HG02759 (cell line): ENCODE measurements around the gene CHRNA10.
"Not testable (repeated sequence)": the region's sequence is repeated elsewhere in the genome, so short reads cannot be mapped to it uniquely, and the experiment has no call there.

ENCODE experiments used
- ATAC-seq: cut with Tn5 transposase; IDR thresholded peaks from one replicate; pipeline ENCODE4 v1.9.1; 2021; ENCODE audit warnings: mild to moderate bottlenecking, moderate library complexity; ENCODE audit not compliant: unreplicated experiment

CHRNA10 gene

DNA sequence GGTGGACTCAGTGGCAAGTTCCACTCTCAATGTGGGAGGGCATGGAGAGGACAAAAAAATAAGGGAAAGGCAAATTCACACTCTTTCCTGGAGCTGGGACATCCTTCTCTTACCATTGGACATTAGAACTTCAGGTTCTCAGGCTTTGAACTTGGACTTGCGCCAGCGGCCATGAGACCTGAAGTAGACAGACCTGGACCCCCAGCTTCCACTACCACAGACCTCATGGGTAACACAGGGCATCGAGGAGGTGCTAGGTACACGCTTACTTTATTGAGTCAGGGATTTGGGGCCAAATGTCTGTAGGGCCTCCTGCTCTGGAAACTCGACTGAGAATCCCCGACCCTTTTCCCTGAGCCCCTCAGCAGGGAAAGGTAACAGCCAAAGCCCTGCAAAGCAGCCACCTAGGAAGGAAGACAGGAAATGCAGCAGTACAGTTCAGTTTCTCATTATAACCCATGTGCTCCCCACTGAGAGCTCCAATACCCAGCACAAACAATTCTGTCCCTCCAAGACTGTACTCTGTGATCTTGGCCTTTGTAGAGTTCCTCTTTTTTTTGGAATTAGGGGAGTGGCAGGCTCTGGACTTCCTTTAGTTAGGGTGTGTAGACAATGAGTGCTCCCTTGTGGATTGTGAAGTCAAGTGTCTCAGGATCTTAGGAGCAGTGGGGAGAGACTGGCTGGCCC lies 5.7 kb downstream of the CHRNA10 start:
- ATAC-seq: no peak

DNA sequence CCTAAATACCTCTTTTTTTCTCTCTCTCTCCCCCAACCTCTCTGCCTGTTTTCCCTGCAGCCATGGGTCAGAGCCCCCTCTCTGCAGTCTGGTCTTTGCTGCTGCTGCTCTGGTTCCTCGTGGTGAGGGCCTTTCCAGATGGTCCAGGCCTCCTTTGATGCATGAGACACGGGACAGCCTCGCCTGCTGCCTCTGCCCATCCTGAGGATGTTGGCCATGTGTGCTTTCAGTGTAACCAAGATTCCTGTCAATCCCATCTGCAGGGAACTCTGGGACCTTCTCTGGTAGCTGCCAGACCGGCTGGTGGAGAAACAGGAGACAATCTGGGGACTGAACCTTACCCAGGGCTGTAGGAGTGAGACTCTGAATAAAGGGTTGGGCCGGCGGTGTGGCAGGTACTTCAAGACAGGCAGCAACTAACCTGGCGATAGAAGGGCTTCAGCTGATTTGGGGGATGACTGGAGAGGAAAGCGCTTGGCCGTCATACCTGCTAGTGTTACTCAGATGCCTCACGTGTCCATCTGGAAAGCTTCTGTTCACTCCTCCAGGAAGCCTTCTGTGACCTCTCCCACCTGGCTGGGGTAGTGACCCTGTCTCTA lies 7.1 kb downstream of the CHRNA10 start:
- no peak for ATAC-seq

DNA sequence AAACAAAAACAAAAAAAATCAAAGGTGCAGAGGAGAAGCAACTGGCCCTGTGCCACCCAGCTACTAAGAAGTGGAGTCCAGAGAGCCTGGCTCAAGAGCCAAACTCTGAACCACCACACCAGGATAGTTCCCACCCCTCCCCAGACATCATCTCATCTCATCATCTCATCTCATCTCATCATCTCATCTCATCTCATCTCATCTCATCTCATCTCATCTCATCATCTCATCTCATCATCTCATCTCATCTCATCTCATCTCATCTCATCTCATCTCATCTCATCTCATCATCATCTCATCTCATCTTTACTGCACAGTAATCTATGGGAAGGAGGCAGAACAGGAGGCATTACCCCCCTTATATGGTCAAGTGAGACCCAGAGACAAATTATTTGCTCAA lies 8.3 kb downstream of the CHRNA10 start:
- ATAC-seq: no peak

DNA sequence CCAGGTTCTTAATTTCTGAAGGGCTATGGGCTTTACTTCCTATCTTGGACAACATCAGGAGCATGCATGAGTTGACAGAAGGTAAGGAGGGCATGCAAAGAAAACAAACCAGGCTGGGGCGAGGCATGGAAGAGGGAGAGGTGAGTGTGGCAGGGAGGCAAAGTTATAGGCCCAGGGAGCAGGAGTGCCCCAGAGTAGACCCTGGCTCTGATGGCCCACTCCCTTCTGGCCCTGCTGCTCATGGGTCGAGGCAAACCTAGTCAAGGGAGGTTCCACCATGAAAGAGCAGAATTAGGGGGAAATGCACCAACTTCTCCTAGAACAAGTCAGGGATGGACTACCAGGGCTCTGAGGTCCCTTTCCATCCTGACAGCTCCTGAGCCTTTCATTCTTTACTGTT lies 10.2 kb downstream of the CHRNA10 start:
- no peak for ATAC-seq

- no peak for ATAC-seq
Measured at GRCh38 chr11:3659595-3660515, 11.3 kb downstream of the CHRNA10 start.

DNA sequence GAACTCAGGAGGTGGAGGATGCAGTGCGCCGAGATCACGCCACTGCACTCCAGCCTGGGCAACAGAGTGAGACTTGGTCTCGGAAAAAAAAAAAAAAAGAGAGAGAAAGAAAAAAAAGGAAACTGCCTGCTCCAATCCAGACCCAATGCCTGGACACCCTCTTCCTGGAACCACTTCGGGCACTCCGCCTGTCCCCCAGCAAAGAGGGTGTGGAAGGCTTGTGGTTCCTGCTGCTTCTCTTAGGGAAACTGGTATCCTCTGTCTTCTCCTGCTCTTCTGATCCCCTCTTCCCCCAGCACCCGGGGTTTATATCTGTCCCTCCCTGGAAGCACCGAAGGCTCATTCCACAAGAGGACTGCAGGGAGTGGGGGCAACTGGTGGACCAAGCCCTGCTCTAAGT lies 12.9 kb downstream of the CHRNA10 start:
- no peak for ATAC-seq

DNA sequence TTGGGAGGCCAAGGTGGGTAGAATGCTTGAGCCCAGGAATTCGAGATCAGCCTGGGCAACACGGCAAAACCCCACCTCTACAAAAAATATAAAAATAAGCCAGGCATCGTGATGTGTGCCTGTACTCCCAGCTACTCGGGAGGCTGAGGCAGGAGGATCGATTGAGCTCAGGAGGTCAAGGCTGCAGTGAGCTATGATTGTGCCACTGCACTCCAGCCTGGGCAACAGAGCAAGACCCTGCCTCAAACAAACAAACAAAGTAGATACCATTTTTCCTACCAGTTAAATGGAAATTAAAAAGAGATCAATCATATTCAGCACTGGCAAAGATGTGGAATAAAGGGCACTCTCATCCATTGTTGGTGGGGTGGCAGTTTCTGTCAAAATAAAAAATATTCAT lies 13.9 kb downstream of the CHRNA10 start:
- ATAC-seq: not testable (repeated sequence)

- no peak for ATAC-seq
Measured at GRCh38 chr11:3655547-3655946, 15.6 kb downstream of the CHRNA10 start.

DNA sequence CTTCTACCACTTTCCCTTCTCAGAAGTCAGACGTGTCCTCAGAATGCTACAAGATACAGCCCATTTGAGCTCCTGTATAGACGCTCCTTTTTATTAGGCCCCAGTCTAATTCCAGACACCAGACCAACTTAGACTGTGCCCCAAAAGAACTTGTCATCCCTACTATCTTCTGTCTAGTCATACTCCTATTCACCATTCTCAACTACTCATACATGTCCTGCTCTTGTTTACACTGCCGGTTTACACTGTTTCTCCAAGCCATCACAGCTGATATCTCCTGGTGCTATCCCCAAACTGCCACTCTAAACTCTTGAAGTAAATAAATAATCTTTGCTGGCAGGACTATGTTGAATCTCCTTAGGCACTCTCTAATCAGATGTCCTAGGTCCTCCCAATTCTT lies 18.7 kb downstream of the CHRNA10 start:
- ATAC-seq: not testable (repeated sequence)

DNA sequence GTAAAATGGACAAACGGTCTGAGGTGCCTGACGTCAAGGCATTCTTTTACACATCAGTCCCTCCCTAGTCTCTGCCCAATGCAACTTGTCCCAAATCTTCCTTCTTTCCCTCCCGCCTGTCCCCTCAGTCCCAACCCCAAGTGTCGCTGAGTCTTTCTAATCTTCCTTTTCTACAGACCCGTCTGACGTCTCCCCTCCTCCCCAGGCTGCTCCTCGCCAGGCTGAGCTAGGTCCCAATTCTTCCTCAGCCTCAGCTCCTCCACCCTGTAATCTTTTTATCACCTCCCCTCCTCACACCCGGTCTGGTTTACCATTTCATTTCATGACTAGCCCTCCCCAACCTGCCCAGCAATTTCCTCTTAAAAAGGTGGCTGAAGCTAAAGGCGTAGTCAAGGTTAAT lies 21.8 kb downstream of the CHRNA10 start:
- ATAC-seq: not testable (repeated sequence)

GRCh38 chr11:3648843-3649242 lies 22.3 kb downstream of the CHRNA10 start:
- not testable (repeated sequence) for ATAC-seq

- no peak for ATAC-seq
Measured at GRCh38 chr11:3645552-3645951, 25.6 kb downstream of the CHRNA10 start.

DNA sequence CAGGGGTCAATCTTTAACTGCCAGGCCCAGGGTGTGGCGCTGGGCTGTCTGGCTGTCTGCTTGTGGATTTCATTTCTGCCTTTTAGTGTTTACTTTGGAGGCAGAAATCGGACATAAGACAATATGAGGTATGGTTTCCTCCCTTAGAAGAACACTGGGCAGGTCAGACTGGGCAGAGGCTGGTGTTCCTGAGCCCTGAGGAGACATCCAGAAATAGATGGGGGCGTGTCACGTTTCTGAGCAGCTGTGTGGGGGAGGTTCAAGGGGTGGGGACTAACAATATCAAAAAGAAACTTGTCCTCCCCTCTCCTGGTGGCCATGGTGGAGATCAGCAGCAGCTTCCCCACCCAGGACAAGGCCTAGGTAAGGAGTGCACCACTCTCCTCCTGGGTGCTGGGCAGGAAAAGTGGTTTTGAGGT lies 26.4 kb downstream of the CHRNA10 start, which contains the start of gene ART1:
Gene ART1 (plus strand): TSS at position 312 of the 419 bp plus-strand sequence. CDS start 14,086 bp downstream, outside the sequence.
- no peak for ATAC-seq

DNA sequence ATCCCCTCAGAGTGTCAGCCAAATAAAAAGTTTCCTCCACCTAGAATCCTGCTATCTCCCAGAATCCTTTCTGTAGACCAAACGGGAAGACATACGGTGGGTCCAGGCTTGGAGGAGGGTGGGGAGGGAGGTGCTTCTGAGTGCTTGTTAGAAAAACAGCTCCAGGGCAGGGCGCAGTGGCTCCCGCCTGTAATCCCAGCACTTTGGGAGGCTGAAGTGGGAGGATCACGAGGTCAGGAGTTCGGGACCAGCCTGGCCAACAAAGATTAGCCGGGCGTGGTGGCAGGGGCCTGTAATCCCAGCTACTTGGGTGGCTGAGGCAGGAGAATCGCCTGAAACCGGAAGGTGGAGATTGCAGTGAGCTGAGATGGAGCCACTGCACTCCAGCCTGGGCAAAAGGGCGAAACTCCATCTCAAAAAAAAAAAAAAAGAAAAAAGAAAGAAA lies 28.1 kb downstream of the CHRNA10 start:
- not testable (repeated sequence) for ATAC-seq

DNA sequence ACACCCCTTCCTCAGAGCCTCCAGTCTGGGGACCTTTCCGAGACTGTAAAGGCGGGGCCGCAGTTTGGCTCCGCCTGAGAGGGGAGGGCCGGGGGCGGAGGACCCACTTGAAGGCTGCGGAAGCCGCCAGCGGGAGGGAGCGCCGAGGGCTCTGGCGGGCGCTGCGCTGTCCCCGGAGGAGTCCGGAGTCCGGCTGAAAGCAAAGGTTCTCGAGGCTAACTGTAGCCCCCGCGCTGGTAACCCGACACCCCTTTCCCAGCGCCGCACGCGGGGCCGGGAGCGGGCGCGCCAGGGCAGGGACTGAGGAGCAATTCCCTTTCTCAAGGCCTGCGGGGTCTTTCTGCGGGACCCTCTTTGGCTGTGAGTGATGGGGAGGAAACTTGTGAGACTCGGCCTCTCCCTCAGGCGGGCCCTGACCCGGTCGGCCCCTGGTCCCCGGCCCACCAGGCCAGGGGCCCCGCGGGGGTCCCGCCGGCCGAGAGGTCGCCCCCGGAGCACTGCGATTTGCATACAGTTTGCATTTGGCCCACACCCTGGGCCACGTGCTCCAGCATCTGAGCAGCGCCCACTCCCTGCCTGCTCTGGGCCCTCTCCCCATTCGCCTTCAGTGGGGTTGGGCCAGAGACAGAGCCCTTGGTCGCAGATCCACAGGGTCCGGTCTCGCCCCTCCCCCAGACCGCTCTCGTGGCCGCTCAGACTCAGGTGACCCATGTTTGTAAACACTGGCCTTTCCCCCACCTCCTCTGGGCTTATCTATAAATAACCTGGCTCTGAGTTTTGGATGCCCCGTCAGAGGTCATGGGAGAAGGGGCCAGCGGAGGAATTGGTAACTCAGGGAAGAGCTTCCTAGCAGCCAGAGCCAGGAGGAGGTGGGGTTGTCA lies 28.9 kb downstream of the CHRNA10 start:
- peak; percentile 50 for ATAC-seq

GRCh38 chr11:3641701-3642070 lies 29.5 kb downstream of the CHRNA10 start, which contains the start of gene ART5:
ART5 (minus strand) TSS chr11:3641992; CDS start chr11:3641862, 130 bp downstream.
- ATAC-seq: no peak

- no peak for ATAC-seq
Measured at GRCh38 chr11:3641191-3641590, 30.0 kb downstream of the CHRNA10 start.

- no peak for ATAC-seq
Measured at GRCh38 chr11:3639841-3640240, 31.3 kb downstream of the CHRNA10 start.

GRCh38 chr11:3638513-3638912 lies 32.7 kb downstream of the CHRNA10 start:
- no peak for ATAC-seq

- no peak for ATAC-seq
Measured at GRCh38 chr11:3637201-3637600, 34.0 kb downstream of the CHRNA10 start.
